ENCODE data around the gene MLIP.

GRCh38 chr6:54252916-54253315 lies 141.7 kb downstream of the MLIP start:
- TF ChIP-seq EZH2phosphoT487 (IDR thresholded peaks at IDR 0.05; ENCODE audit: insufficient read depth, low read depth) (no peak), EZH2 (IDR thresholded peaks at IDR 0.05; ENCODE audit: insufficient read depth, poor library complexity, severe bottlenecking) (no peak)
